Effector memory CD8-positive, alpha-beta T cell (primary cell): ENCODE data around the gene MBD1.
"Not testable (repeated sequence)": the region's sequence is repeated elsewhere in the genome, so short reads cannot be mapped to it uniquely, and the experiment has no call there.

Experiments
- ATAC-seq: fragments of 150-1000 bp; cut with Tn5 transposase; replicated peaks from 2 replicates; pipeline ENCODE4 v1.10.0; 2021; ENCODE audit warnings: mild to moderate bottlenecking, moderate library complexity
- DNase-seq, 3 experiments: peaks; one replicate each; pipeline ENCODE4 v3.0.0; 2021
- H3K27ac Mint-ChIP-seq, 2 donors: one replicate each; pipeline ENCODE4 v1.8.0; 2022; ENCODE audit warnings: mild to moderate bottlenecking in 2 of 2, mixed read lengths in 2 of 2, moderate library complexity in 2 of 2
- H3K27me3 Mint-ChIP-seq, 2 donors: one replicate each; pipeline ENCODE4 v1.8.0; 2022; ENCODE audit warnings: mixed read lengths in 2 of 2
- H3K36me3 Mint-ChIP-seq: one replicate; pipeline ENCODE4 v1.8.0; 2022; ENCODE audit warnings: mild to moderate bottlenecking, moderate library complexity, mixed read lengths; ENCODE audit not compliant: insufficient read depth
- H3K4me1 Mint-ChIP-seq, 2 donors: one replicate each; pipeline ENCODE4 v1.8.0; 2022; ENCODE audit warnings: low read depth in 2 of 2, mixed read lengths in 2 of 2
- H3K4me3 Mint-ChIP-seq, 2 donors: one replicate each; pipeline ENCODE4 v1.8.0; 2022; ENCODE audit warnings: mild to moderate bottlenecking in 2 of 2, mixed read lengths in 2 of 2, moderate library complexity in 2 of 2
- H3K9me3 Mint-ChIP-seq, 2 donors: one replicate each; pipeline ENCODE4 v1.8.0; 2022; ENCODE audit warnings: mixed read lengths in 2 of 2
- total RNA-seq, 9 experiments: gene quantifications; one replicate each; lab custom pipeline; 2026; lab: John Stamatoyannopoulos, UW

Gene MBD1, protein sequence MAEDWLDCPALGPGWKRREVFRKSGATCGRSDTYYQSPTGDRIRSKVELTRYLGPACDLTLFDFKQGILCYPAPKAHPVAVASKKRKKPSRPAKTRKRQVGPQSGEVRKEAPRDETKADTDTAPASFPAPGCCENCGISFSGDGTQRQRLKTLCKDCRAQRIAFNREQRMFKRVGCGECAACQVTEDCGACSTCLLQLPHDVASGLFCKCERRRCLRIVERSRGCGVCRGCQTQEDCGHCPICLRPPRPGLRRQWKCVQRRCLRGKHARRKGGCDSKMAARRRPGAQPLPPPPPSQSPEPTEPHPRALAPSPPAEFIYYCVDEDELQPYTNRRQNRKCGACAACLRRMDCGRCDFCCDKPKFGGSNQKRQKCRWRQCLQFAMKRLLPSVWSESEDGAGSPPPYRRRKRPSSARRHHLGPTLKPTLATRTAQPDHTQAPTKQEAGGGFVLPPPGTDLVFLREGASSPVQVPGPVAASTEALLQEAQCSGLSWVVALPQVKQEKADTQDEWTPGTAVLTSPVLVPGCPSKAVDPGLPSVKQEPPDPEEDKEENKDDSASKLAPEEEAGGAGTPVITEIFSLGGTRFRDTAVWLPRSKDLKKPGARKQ
- total RNA-seq = 82.0 to 144 (median 129) reads per million in 9 experiments

DNA sequence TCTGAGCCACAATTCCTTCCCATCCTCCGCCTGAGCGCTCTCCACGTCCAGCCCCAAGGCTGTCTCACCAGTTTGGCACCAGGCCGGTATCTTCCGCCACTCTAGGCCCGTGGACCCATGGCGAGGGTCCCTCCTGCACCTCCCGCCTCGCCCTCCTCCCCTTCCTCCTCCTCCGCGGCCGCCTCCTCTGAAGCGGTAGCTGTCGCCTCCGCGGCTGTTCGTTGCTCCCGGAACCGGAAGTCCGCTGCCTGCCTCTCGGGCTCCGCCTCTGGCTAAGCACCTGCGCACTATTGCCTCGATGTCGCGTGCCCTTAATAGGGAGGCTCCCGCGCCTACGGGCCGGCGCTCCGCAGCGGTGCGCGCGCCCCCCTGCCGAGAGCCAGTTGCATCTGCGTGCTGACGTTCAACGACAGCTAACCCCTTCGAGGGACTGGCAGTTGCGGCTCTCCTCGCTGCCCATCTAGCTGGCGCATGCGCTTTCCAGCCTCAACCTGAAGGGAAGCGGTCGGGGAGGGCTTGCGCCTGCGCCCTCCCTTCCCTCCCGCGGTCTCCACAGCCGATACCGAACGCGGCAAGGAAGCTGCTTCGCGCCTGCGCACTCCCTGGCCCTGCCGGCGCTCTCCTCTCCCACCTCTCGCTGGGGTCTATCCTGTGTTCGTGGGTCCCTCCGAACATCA lies at the start of gene MBD1:
TSS of gene MBD1 (minus strand) at position 229 of the 677 bp plus-strand sequence. CDS start 1,531 bp downstream, outside the sequence.
- DNase-seq (peak; percentile 94), ATAC-seq (peak; percentile 90)
- Mint-ChIP-seq H3K27ac (peak within 1 kb of the TSS; percentile 96 to 97), H3K27me3 (no peaks in the 10 kb centered on the region), H3K36me3 (peaks cover 52% of the 10 kb centered on the region), H3K4me3 (peak within 1 kb of the TSS; percentile 92 to 98), H3K4me1 (peaks cover 43 to 44% of the 10 kb centered on the region in 2 donors), H3K9me3 (no peaks in the 10 kb centered on the region)

DNA sequence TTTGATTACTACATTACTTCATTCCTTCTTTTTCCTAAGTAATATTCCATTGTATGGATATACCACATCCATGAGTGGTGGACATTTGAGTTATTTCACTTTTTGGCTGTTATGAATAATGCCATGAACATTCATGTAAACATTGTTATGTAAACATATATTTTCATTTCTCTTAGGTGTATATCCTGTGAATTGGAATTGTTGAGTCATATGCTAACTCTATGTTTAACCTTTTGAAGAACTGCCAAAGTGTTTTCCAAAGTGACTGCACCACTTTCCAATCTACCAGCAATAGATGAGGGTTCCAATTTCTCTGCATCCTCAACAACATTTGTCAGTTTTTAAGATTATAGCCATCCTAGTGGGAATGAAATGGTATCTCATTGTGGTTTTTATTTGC lies 48.9 kb upstream of the MBD1 start:
- Mint-ChIP-seq H3K36me3 (no peaks in the 10 kb centered on the region), H3K9me3 (no peaks in the 10 kb centered on the region), H3K27me3 (peaks cover 35 to 43% of the 10 kb centered on the region in 2 donors), H3K4me1 (no peaks in the 10 kb centered on the region), H3K27ac (no peak overlapping the region), H3K4me3 (no peak overlapping the region)
- DNase-seq = no peak
- ATAC-seq = no peak

DNA sequence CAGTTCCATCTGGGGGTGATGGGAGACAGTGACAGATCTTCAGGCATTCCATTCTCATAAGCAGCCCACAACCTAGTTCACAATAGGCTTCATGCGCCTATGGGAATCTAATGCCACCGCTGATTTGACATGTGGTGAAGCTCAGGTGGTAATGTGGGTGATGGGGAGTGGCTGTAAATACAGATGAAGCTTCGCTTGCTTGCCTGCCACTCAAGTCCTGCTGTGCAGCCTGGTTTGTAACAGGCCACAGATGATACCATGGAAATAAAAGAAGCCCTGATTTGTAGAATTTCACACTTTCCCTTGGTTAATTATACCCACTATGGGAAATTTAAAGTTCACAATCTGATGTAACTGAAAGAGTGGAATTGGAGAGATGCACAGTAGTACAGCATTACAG lies 46.7 kb upstream of the MBD1 start:
- Mint-ChIP-seq H3K27me3 (peaks cover 38 to 43% of the 10 kb centered on the region in 2 donors), H3K4me1 (no peaks in the 10 kb centered on the region), H3K27ac (no peak overlapping the region), H3K9me3 (no peaks in the 10 kb centered on the region), H3K4me3 (no peak overlapping the region), H3K36me3 (no peaks in the 10 kb centered on the region)
- no peak for DNase-seq
- no peak for ATAC-seq

DNA sequence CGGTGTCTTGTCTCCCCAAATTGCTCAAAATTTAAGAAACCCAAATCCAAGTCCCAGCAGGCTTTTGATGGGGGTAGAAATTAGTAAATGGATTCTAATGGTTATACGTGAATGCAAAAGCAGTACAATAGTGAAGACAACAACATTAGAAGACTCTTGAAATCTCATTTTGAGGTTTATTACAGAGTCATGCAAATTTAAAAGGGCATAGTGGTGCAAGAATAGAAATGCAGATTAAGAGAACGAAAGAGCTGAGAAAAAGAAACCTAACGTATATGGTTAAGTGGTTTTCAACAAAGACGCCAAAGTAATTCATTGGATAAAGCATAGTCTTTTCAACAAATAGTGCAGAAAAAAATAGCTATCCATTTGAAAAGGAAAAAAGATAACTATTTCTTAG lies 39.4 kb upstream of the MBD1 start:
- Mint-ChIP-seq H3K27me3 (peaks cover 0 to 6% of the 10 kb centered on the region in 2 donors), H3K4me1 (peaks cover 7 to 14% of the 10 kb centered on the region in 2 donors), H3K36me3 (no peaks in the 10 kb centered on the region), H3K9me3 (no peaks in the 10 kb centered on the region), H3K4me3 (peak overlapping the region; percentile 44 to 50), H3K27ac (peak overlapping the region in 1 of 2 donors; percentile 20)
- ATAC-seq = peak; percentile 49
- DNase-seq = no peak

DNA sequence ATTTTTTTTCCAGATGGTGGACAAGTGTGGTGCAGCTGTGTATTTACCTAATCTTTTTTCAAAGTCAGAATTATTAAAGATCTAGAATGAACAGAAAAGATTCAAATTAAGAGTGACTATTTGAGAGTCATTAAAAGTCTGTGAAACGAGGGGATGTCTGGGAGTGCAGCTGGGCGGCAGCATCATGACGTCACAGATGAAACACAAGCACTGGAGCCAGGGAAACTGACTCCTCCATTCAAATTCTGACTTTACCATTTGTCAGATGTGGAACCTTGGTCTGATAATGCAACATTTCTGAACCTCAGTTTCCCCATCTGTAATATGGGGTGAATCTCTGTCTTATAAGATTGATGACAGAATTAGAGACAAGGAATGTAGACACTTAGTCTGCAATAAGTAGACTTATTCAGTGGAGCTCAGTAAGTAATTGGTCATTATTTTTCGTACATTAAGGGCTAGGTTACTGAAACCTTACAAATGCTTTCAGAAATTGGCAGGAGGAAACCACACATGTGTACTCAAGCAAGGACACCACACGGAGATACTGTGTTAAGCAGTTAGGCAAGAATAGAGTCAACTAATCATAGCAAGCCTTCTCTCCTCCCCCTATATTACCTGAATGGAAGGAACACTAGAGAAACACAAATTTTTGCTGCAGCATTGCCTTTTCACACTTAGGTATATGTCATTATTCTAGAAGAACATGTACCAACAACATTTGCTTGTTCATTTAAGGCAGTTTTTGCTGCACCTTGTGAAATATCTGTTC lies 34.0 kb upstream of the MBD1 start:
- peaks cover 21 to 24% of the 10 kb centered on the region in 2 donors for H3K27me3 Mint-ChIP-seq
- ATAC-seq (no peak), DNase-seq (no peak)
- H3K27ac Mint-ChIP-seq = no peak overlapping the region
- peaks cover 0 to 5% of the 10 kb centered on the region in 2 donors for H3K4me1 Mint-ChIP-seq
- H3K36me3 Mint-ChIP-seq = no peaks in the 10 kb centered on the region
- H3K9me3 Mint-ChIP-seq = no peaks in the 10 kb centered on the region
- no peak overlapping the region for H3K4me3 Mint-ChIP-seq

DNA sequence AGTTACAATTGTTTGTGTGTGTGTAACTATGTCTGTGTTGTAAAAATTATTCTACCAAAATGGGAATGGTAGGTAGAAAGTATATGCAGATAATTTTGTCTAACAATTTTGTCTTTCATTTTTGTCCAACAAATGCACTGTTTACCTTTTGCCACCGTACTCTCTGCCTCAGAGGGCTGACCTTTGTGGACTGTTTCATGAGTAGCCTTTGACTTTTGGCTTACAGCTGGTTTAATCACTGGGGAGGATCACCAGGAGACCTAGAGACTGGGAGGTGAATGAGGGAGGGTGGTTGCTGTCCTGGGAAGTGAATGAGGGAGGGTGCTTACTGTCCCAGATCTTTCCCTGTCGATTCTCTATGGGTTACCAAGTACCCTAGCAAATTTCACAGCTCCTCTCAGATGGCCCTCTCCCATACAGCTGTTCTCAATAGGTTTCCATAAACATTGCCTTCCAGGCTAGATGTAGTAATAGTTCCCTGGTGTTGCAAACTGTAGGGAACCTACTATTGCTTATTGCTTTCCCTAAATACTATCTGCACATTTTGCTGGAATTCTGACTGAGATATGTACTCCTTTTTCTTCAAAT lies 32.6 kb upstream of the MBD1 start:
- no peaks in the 10 kb centered on the region for H3K4me1 Mint-ChIP-seq
- no peaks in the 10 kb centered on the region for H3K36me3 Mint-ChIP-seq
- H3K27ac Mint-ChIP-seq = no peak overlapping the region
- peaks cover 21 to 32% of the 10 kb centered on the region in 2 donors for H3K27me3 Mint-ChIP-seq
- H3K4me3 Mint-ChIP-seq = no peak overlapping the region
- no peak for DNase-seq
- H3K9me3 Mint-ChIP-seq = no peaks in the 10 kb centered on the region
- ATAC-seq = no peak

DNA sequence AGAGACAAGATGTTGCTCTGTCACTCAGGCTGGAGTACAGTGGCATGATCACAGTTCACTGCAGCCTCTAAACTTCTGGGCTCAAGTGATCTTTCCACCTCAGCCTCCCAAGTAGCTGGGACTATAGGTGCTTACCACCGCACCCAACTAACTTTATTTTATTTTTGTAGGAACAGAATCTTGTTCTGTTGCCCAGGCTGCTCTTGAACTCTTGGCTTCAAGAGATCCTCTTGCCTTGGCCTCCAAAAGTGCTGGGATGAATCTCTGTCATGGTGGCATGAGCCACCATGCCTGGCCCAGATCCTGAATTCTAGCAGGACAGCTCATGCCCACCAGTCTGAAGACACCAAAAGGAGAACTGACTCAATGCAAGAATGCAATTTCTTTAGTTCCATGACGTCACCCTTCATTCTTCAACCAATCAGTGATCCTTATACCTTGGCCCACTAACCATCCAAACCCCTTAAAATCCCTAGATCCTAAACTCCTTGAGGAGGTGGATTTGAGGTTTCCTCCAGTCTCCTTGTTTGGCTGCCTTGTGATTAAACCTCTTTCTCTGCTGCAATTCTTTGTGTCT lies 31.8 kb upstream of the MBD1 start:
- no peak overlapping the region for H3K4me3 Mint-ChIP-seq
- ATAC-seq (no peak), DNase-seq (no peak)
- H3K36me3 Mint-ChIP-seq = no peaks in the 10 kb centered on the region
- peaks cover 21 to 32% of the 10 kb centered on the region in 2 donors for H3K27me3 Mint-ChIP-seq
- H3K9me3 Mint-ChIP-seq = no peaks in the 10 kb centered on the region
- peaks cover 0 to under 1% of the 10 kb centered on the region in 2 donors for H3K4me1 Mint-ChIP-seq
- H3K27ac Mint-ChIP-seq = no peak overlapping the region

DNA sequence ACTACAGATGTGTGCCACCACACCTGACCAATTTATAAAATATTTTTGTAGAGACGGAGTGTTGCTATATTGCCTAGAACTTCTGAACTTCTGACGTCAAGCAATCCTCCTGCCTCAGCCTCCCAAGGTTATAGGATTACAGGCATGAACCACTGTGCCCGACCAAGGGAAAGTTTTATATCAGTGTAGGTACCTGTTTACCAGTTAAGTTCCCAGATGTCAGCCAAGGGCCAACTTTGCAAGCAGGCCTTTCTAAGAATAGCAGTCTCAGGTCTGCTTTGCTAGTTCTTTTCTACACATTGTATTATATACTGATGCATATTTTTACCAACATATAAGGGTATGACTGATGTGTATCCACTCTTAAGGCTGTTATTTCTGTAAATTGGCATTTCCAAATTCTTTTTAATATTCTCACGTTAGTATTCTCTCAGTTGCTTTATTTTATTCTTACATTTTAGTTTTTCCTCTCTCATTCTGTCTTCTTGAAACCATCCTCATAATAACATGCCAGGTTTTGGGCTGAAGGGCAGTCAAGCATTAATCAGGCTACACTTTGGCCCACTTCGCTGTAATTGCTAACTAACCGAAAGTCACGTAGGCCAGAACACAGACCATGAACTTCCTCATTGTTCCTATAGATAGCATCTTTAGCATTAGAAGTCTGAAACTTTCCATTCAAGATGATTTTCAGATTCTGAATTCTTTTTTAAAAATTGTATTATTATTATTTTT lies 31.1 kb upstream of the MBD1 start:
- peaks cover 21 to 32% of the 10 kb centered on the region in 2 donors for H3K27me3 Mint-ChIP-seq
- no peak overlapping the region for H3K27ac Mint-ChIP-seq

DNA sequence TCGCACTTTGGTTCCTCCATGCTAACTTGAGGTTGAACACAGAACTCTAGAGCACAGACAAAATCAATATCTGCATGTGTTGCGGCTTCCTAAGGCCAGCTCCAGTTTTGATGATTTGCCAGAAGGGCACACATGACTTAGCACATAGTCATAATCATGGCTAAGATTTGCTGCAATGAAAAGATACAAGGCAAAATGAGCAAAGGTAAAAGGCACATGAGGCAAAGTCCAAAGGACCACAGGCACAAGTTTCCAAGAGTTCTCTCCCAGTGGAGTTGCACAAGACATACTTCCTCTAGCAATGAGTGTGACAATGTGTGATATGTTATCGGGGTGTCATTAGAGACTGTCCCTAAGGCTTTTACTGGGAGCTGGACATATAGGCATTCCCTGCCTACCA lies 30.3 kb upstream of the MBD1 start:
- H3K36me3 Mint-ChIP-seq = peaks cover 5% of the 10 kb centered on the region
- peaks cover 21 to 32% of the 10 kb centered on the region in 2 donors for H3K27me3 Mint-ChIP-seq
- ATAC-seq (no peak), DNase-seq (no peak)
- no peaks in the 10 kb centered on the region for H3K9me3 Mint-ChIP-seq
- H3K4me1 Mint-ChIP-seq = peaks cover 9 to 12% of the 10 kb centered on the region in 2 donors
- no peak overlapping the region for H3K4me3 Mint-ChIP-seq
- no peak overlapping the region for H3K27ac Mint-ChIP-seq

More for the DNA sequence above, 31.1 kb upstream of the MBD1 start:
- H3K9me3 Mint-ChIP-seq = no peaks in the 10 kb centered on the region
- no peak overlapping the region for H3K4me3 Mint-ChIP-seq
- ATAC-seq (no peak), DNase-seq (no peak)
- H3K36me3 Mint-ChIP-seq = peaks cover 5% of the 10 kb centered on the region
- peaks cover 4 to 7% of the 10 kb centered on the region in 2 donors for H3K4me1 Mint-ChIP-seq

DNA sequence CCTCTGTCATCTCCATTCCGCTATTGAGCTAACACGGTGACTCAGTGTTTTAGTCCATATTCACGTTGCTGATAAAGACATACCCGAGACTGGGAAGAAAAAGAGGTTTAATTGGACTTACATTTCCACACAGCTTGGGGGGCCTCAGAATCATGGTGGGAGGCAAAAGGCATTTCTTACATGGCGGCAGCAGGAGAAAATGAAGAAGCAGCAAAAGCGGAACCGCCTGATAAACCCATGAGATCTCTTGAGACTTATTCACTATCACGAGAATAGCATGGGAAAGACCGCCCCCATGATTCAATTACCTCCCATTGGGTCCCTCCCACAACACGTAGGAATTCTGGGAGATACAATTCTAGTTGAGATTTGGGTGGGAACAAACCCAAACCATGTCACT lies 28.8 kb upstream of the MBD1 start:
- Mint-ChIP-seq H3K27ac (no peak overlapping the region), H3K27me3 (peaks cover 17 to 32% of the 10 kb centered on the region in 2 donors), H3K4me1 (peaks cover 9 to 12% of the 10 kb centered on the region in 2 donors), H3K9me3 (no peaks in the 10 kb centered on the region), H3K4me3 (no peak overlapping the region), H3K36me3 (peaks cover 5% of the 10 kb centered on the region)
- DNase-seq (no peak), ATAC-seq (no peak)

DNA sequence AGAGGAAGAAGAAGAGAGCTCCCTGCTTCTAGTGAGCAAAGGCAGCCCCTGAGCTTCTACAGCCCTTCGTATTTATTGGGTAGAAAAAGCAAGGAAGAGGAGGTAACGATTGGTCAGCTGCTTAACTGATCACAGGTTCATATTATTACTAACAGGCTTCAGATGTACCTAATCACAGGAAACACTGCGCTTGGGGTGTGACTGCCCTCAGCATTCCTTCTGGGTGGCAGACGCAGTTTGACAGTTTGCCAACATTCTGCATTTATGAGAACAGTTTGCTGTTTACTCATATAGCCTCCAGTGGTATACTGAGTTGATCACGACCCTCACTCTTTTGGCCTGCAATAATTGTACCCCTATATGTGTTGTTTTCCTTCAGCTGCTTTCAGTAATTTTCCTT lies 27.5 kb upstream of the MBD1 start:
- Mint-ChIP-seq H3K4me1 (peaks cover 9 to 12% of the 10 kb centered on the region in 2 donors), H3K27me3 (peaks cover 18 to 20% of the 10 kb centered on the region in 2 donors), H3K4me3 (peak overlapping the region in 1 of 2 donors; percentile 94)
- not testable (repeated sequence) for DNase-seq, H3K27ac Mint-ChIP-seq, ATAC-seq, H3K9me3 Mint-ChIP-seq, H3K36me3 Mint-ChIP-seq
